HepG2 (cell line): Measurements from ENCODE around the gene ACD. TPM values are rescaled to one million over a fixed set of nuclear protein-coding genes. Genes with fewer than 3 reads are reported as not detected.

Experiments
- E2F2 ChIP-seq: sonication (generic); formaldehyde crosslinking; IDR thresholded peaks from 2 replicates; pipeline ENCODE4 v1.4.0; 2020; ENCODE audit warnings: missing genetic modification reagents, borderline replicate concordance
- EEA1 ChIP-seq: sonication (generic); formaldehyde crosslinking; IDR thresholded peaks from 2 replicates; pipeline ENCODE4 v1.5.1; 2020; ENCODE audit warnings: mild to moderate bottlenecking, missing genetic modification reagents, borderline replicate concordance
- GATA4 ChIP-seq: sonication (generic); IDR thresholded peaks from 2 replicates; pipeline ENCODE4 v1.6.1; 2016; ENCODE audit warnings: antibody characterized with exemption, low read depth, borderline replicate concordance
- GLI4 ChIP-seq: sonication (generic); formaldehyde crosslinking; IDR thresholded peaks from 2 replicates; pipeline ENCODE4 v1.5.1; 2020; ENCODE audit warnings: missing genetic modification reagents, mild to moderate bottlenecking, moderate library complexity, borderline replicate concordance
- NCOR1 ChIP-seq: fragments of 200-600 bp; sonication (generic); IDR thresholded peaks from 2 replicates; pipeline ENCODE4 v1.7.0; 2017; ENCODE audit warnings: antibody characterized with exemption, low read length, borderline replicate concordance
- NONO ChIP-seq, 2 experiments: fragments of 450-650 bp in 1 of 2; sonication (generic) in 1 of 2; formaldehyde crosslinking in 1 of 2; IDR thresholded peaks in 1 of 2; conservative IDR thresholded peaks in 1 of 2; 2 replicates each; pipeline versions ENCODE4 v1.6.1 to v1.8.0; 2017 to 2022; ENCODE audit warnings: mild to moderate bottlenecking in 1 of 2, missing genetic modification reagents in 1 of 2, moderate library complexity in 1 of 2
- PLSCR1 ChIP-seq: sonication (generic); formaldehyde crosslinking; IDR thresholded peaks from 2 replicates; pipeline ENCODE4 v1.5.0; 2020; ENCODE audit warnings: missing genetic modification reagents, mild to moderate bottlenecking, borderline replicate concordance
- RXRA ChIP-seq: sonication (generic); formaldehyde crosslinking; IDR thresholded peaks from 2 replicates; pipeline ENCODE4 v1.5.1; 2020; ENCODE audit warnings: missing genetic modification reagents
- SAP130 ChIP-seq: IDR thresholded peaks from 2 replicates; pipeline ENCODE4 v1.6.1; 2016; ENCODE audit warnings: low read depth
- TAF15 ChIP-seq: fragments of 200-400 bp; formaldehyde crosslinking; IDR thresholded peaks from one replicate; pipeline ENCODE4 v1.6.1; 2018; ENCODE audit warnings: mild to moderate bottlenecking, low read depth, low read length; ENCODE audit not compliant: poor library complexity, severe bottlenecking
- TGIF2 ChIP-seq: IDR thresholded peaks from 2 replicates; pipeline ENCODE4 v1.6.1; 2016; ENCODE audit warnings: control low read depth, missing compliant biosample characterization
- ZFP36L2 ChIP-seq: sonication (generic); formaldehyde crosslinking; IDR thresholded peaks from 2 replicates; pipeline ENCODE4 v1.4.0; 2020; ENCODE audit warnings: missing genetic modification reagents
- ZNF232 ChIP-seq: sonication (generic); formaldehyde crosslinking; IDR thresholded peaks from 2 replicates; pipeline ENCODE4 v1.4.0; 2020; ENCODE audit warnings: missing genetic modification reagents, borderline replicate concordance
- ZNF253 ChIP-seq: sonication (generic); formaldehyde crosslinking; IDR thresholded peaks from 2 replicates; pipeline ENCODE4 v1.8.0; 2022; ENCODE audit warnings: mild to moderate bottlenecking, missing genetic modification reagents, borderline replicate concordance
- ZNF501 ChIP-seq: sonication (generic); formaldehyde crosslinking; IDR thresholded peaks from 2 replicates; pipeline ENCODE4 v1.5.1; 2020; ENCODE audit warnings: mild to moderate bottlenecking, moderate library complexity, missing genetic modification reagents
- ZNF574 ChIP-seq: sonication (generic); formaldehyde crosslinking; IDR thresholded peaks from 2 replicates; pipeline ENCODE4 v1.4.0; 2020; ENCODE audit warnings: missing genetic modification reagents
- ZNF616 ChIP-seq: sonication (generic); formaldehyde crosslinking; IDR thresholded peaks from 2 replicates; pipeline ENCODE4 v1.5.0; 2020; ENCODE audit warnings: low read depth, mild to moderate bottlenecking, missing genetic modification reagents
- ZNF776 ChIP-seq: sonication (generic); formaldehyde crosslinking; IDR thresholded peaks from 2 replicates; pipeline ENCODE4 v1.4.0; 2020; ENCODE audit warnings: mild to moderate bottlenecking, missing genetic modification reagents
- ZNF891 ChIP-seq: sonication (generic); formaldehyde crosslinking; IDR thresholded peaks from 2 replicates; pipeline ENCODE4 v1.5.0; 2020; ENCODE audit warnings: mild to moderate bottlenecking, missing genetic modification reagents
- polyA plus RNA-seq, 8 experiments: library from polyadenylated mRNA; depleted of rRNA in 3 of 8; stranded (reverse) in 7 of 8; unstranded in 1 of 8; fragments of >200 nt; fragmentation: Illumina TruSeq in 4 of 8; extraction: Trizol in 4 of 8; gene quantifications; 2 replicates each; pipeline versions ENCODE4 v1.2.1 to v1.2.3, GENCODE V29; 2011 to 2016; ENCODE audit warnings: low read depth in 4 of 8, missing spikeins in 1 of 8, mixed read lengths in 1 of 8; ENCODE audit not compliant: insufficient read depth in 1 of 8
- total RNA-seq, 5 experiments: library from RNA; depleted of rRNA; stranded (reverse); fragments of >200 nt; fragmentation: Illumina TruSeq; extraction: Trizol; gene quantifications; 2 replicates each; pipeline ENCODE4 v1.2.3, GENCODE V29; 2016; ENCODE audit warnings: low read depth in 1 of 5
- TF ChIP-seq, protein P1 (sequence below): sonication (generic); formaldehyde crosslinking; IDR thresholded peaks from 2 replicates; pipeline ENCODE4 v1.5.0; 2020; ENCODE audit warnings: mild to moderate bottlenecking, low read depth, missing genetic modification reagents, borderline replicate concordance
- TF ChIP-seq, protein P2 (sequence below): IDR thresholded peaks from 2 replicates; pipeline ENCODE4 v1.6.1; 2012; ENCODE audit warnings: low read depth, low read length, improper control_type of control experiment

ACD gene
- total and polyA plus RNA-seq, 2 of the 13 experiments (the other 11 are each of a cell fraction or from before 2014, with no cell fraction given), result 32.6 to 38.3 TPM

- TF ChIP-seq ZNF574 (CRISPR knock-in tag) (peak; percentile 63), E2F2 (CRISPR knock-in tag) (no peak), ZNF232 (CRISPR knock-in tag) (peak; percentile 20; the same call in 1 of the 2 replicates), EEA1 (CRISPR knock-in tag) (peak; percentile 59; the same call in 1 of the 2 replicates), ZFP36L2 (CRISPR knock-in tag) (no peak), ZNF891 (peak; percentile 38; the same call in 1 of the 2 replicates), NONO (IDR thresholded peaks at IDR 0.05) (no peak), NONO (CRISPR knock-in tag; conservative IDR thresholded peaks at IDR 0.05) (peak; percentile 27; the same call in 1 of the 2 replicates), SAP130 (CRISPR knock-in tag) (peak; percentile 83), PLSCR1 (no peak), GLI4 (CRISPR knock-in tag) (no peak), ZNF501 (CRISPR knock-in tag) (peak; percentile 94), TGIF2 (CRISPR knock-in tag) (peak; percentile 37; the same call in 1 of the 2 replicates), ZNF253 (CRISPR knock-in tag) (no peak), ZNF616 (CRISPR knock-in tag) (peak; percentile 33), ZNF776 (peak; percentile 51; the same call in 1 of the 2 replicates), RXRA (peak; percentile 77; the same call in 1 of the 2 replicates), GATA4 (no peak), NCOR1 (no peak; the same call in 1 of the 2 replicates), TAF15 (no peak)
- TF ChIP-seq, protein P1, sequence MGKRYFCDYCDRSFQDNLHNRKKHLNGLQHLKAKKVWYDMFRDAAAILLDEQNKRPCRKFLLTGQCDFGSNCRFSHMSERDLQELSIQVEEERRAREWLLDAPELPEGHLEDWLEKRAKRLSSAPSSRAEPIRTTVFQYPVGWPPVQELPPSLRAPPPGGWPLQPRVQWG (CRISPR knock-in tag), result no peak
- TF ChIP-seq, protein P2, sequence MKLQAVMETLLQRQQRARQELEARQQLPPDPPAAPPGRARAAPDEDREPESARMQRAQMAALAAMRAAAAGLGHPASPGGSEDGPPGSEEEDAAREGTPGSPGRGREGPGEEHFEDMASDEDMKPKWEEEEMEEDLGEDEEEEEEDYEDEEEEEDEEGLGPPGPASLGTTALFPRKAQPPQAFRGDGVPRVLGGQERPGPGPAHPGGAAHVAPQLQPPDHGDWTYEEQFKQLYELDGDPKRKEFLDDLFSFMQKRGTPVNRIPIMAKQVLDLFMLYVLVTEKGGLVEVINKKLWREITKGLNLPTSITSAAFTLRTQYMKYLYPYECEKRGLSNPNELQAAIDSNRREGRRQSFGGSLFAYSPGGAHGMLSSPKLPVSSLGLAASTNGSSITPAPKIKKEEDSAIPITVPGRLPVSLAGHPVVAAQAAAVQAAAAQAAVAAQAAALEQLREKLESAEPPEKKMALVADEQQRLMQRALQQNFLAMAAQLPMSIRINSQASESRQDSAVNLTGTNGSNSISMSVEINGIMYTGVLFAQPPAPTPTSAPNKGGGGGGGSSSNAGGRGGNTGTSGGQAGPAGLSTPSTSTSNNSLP, result no peak
Measured at GRCh38 chr16:67666559-67667452, 6.7 kb upstream of the ACD start, which contains the start of the genes C16orf86 and ENKD1 (continued).
